Measurements from ENCODE around the gene NTN1.

- TF ChIP-seq CTCF (IDR thresholded peaks at IDR 0.05; ENCODE audit: low read depth, low read length, poor library complexity, severe bottlenecking) (no peak), EZH2phosphoT487 (IDR thresholded peaks at IDR 0.05; ENCODE audit: borderline replicate concordance, low read length) (no peak)
These were observed 25.6 kb upstream of the NTN1 start for GRCh38 chr17:8995711-8996110.

Data from DOHH2 (cell line).